ENCODE measurements around the gene SNTB2. TPM values are rescaled to one million over a fixed set of nuclear protein-coding genes. Genes with fewer than 3 reads are reported as not detected.

Gene SNTB2
- total and polyA plus RNA-seq, 9 of the 15 experiments (the other 6 are each of a cell fraction or from before 2014, with no cell fraction given) = 1.2 to 13.7 (median 5.7) TPM

- TF ChIP-seq ZBTB12 (CRISPR knock-in tag; IDR thresholded peaks at IDR 0.05) (no peak), NR2C2 (CRISPR knock-in tag; IDR thresholded peaks at IDR 0.05) (0 out of 2 replicates have a peak, but pooled peaks have one; percentile 21), NR2C2 (tag; IDR thresholded peaks at IDR 0.05) (no peak), ESRRA (IDR thresholded peaks at IDR 0.05; ENCODE audit: borderline replicate concordance, low read depth) (peak; percentile 46; the same call in 1 of the 2 replicates), CTCFL (IDR thresholded peaks at IDR 0.05; ENCODE audit: borderline replicate concordance, insufficient read depth, low read depth, low read length, poor library complexity, severe bottlenecking) (peak; percentile 87), ELF4 (CRISPR knock-in tag; IDR thresholded peaks at IDR 0.05) (no peak), TAF1 (IDR thresholded peaks at IDR 0.05; ENCODE audit: control insufficient read depth, extremely low read depth, insufficient read depth, low read length, severe bottlenecking) (peak; percentile 81), HMGXB4 (CRISPR knock-in tag; IDR thresholded peaks at IDR 0.05) (peak; percentile 94; the same call in 1 of the 2 replicates)
- TF ChIP-seq, protein P1, sequence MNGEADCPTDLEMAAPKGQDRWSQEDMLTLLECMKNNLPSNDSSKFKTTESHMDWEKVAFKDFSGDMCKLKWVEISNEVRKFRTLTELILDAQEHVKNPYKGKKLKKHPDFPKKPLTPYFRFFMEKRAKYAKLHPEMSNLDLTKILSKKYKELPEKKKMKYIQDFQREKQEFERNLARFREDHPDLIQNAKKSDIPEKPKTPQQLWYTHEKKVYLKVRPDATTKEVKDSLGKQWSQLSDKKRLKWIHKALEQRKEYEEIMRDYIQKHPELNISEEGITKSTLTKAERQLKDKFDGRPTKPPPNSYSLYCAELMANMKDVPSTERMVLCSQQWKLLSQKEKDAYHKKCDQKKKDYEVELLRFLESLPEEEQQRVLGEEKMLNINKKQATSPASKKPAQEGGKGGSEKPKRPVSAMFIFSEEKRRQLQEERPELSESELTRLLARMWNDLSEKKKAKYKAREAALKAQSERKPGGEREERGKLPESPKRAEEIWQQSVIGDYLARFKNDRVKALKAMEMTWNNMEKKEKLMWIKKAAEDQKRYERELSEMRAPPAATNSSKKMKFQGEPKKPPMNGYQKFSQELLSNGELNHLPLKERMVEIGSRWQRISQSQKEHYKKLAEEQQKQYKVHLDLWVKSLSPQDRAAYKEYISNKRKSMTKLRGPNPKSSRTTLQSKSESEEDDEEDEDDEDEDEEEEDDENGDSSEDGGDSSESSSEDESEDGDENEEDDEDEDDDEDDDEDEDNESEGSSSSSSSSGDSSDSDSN (IDR thresholded peaks at IDR 0.05; ENCODE audit: borderline replicate concordance in 1 of 2, low read depth in 2 of 2, low read length in 2 of 2) = peak; percentile 30 to 53; a peak in 1 of 4 replicates
- TF ChIP-seq, protein P2, sequence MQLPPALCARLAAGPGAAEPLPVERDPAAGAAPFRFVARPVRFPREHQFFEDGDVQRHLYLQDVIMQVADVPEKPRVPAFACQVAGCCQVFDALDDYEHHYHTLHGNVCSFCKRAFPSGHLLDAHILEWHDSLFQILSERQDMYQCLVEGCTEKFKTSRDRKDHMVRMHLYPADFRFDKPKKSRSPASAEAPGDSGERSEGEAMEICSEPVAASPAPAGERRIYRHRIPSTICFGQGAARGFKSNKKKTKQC (CRISPR knock-in tag; IDR thresholded peaks at IDR 0.05) = no peak
- TF ChIP-seq, protein P3, sequence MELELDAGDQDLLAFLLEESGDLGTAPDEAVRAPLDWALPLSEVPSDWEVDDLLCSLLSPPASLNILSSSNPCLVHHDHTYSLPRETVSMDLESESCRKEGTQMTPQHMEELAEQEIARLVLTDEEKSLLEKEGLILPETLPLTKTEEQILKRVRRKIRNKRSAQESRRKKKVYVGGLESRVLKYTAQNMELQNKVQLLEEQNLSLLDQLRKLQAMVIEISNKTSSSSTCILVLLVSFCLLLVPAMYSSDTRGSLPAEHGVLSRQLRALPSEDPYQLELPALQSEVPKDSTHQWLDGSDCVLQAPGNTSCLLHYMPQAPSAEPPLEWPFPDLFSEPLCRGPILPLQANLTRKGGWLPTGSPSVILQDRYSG (tag; conservative IDR thresholded peaks at IDR 0.05; ENCODE audit: low read depth) = peak; percentile 45; the same call in 1 of the 2 replicates
Observed at GRCh38 chr16:69310653-69311532, 123.9 kb downstream of the SNTB2 start, which contains the start of gene VPS4A (continued).

Data from K562 (cell line).